ENCODE measurements around the gene ATE1. TPM values are rescaled to one million over a fixed set of nuclear protein-coding genes. Genes with fewer than 3 reads are reported as not detected.

ATE1 gene
- total and polyA plus RNA-seq, 2 experiments from 2014 or later, result 17.4 to 24.5 TPM

GRCh38 chr10:121949049-121949448, 21.2 kb upstream of the ATE1 start:
- H3K9me3 Mint-ChIP-seq, result no peaks in the 10 kb centered on the region
- no peak overlapping the region for H2AFZ ChIP-seq
- H3K27me3 Mint-ChIP-seq (ENCODE audit: insufficient read depth, low read depth, poor library complexity), result peaks cover 4% of the 10 kb centered on the region
- no peaks in the 10 kb centered on the region for H3K9me2 ChIP-seq (ENCODE audit: insufficient read depth)
- no peaks in the 10 kb centered on the region for H3K36me3 Mint-ChIP-seq (ENCODE audit: low read depth)
- H3K79me2 ChIP-seq (replicated peaks; ENCODE audit: insufficient read depth), result no peaks in the 10 kb centered on the region
- no peak for ATAC-seq
- H4K20me1 ChIP-seq (replicated peaks; ENCODE audit: insufficient read depth), result no peaks in the 10 kb centered on the region
- no peak overlapping the region for H3K4me3 ChIP-seq
- no peak for TF ChIP-seq EZH2phosphoT487 (IDR thresholded peaks at IDR 0.05; ENCODE audit: unreplicated experiment)
- no peaks in the 10 kb centered on the region for H3K4me1 ChIP-seq (ENCODE audit: insufficient read depth)
- H3K27ac ChIP-seq (ENCODE audit: low read depth), result no peak overlapping the region
- no peaks in the 10 kb centered on the region for H3F3A ChIP-seq (replicated peaks; ENCODE audit: low read depth)
- no peak for DNase-seq (ENCODE audit: low spot score)
- H3K4me3 Mint-ChIP-seq, result no peak overlapping the region
- H3K4me2 ChIP-seq, result no peak overlapping the region
- no peaks in the 10 kb centered on the region for H3K36me3 ChIP-seq (ENCODE audit: insufficient read depth)
- no peaks in the 10 kb centered on the region for H3K27me3 ChIP-seq (ENCODE audit: insufficient read depth)
- H3K4me1 Mint-ChIP-seq, result peaks cover 10% of the 10 kb centered on the region
- no peak overlapping the region for H3K27ac Mint-ChIP-seq

- no peak for TF ChIP-seq ZNF331 (CRISPR knock-in tag; IDR thresholded peaks at IDR 0.05; ENCODE audit: low read depth)
- TF ChIP-seq, protein P1, sequence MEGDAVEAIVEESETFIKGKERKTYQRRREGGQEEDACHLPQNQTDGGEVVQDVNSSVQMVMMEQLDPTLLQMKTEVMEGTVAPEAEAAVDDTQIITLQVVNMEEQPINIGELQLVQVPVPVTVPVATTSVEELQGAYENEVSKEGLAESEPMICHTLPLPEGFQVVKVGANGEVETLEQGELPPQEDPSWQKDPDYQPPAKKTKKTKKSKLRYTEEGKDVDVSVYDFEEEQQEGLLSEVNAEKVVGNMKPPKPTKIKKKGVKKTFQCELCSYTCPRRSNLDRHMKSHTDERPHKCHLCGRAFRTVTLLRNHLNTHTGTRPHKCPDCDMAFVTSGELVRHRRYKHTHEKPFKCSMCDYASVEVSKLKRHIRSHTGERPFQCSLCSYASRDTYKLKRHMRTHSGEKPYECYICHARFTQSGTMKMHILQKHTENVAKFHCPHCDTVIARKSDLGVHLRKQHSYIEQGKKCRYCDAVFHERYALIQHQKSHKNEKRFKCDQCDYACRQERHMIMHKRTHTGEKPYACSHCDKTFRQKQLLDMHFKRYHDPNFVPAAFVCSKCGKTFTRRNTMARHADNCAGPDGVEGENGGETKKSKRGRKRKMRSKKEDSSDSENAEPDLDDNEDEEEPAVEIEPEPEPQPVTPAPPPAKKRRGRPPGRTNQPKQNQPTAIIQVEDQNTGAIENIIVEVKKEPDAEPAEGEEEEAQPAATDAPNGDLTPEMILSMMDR (conservative IDR thresholded peaks at IDR 0.05; ENCODE audit: low read depth in 2 of 2), result no peak
- no peak for TF ChIP-seq POLR2AphosphoS5 (IDR thresholded peaks at IDR 0.05; ENCODE audit: low read depth)
- TF ChIP-seq ZNF114 (CRISPR knock-in tag; IDR thresholded peaks at IDR 0.05), result no peak
- TF ChIP-seq JUNB (IDR thresholded peaks at IDR 0.05; ENCODE audit: unreplicated experiment), result no peak
- no peak for TF ChIP-seq STAT1 (IDR thresholded peaks at IDR 0.05; ENCODE audit: unreplicated experiment)
- TF ChIP-seq, protein P2, sequence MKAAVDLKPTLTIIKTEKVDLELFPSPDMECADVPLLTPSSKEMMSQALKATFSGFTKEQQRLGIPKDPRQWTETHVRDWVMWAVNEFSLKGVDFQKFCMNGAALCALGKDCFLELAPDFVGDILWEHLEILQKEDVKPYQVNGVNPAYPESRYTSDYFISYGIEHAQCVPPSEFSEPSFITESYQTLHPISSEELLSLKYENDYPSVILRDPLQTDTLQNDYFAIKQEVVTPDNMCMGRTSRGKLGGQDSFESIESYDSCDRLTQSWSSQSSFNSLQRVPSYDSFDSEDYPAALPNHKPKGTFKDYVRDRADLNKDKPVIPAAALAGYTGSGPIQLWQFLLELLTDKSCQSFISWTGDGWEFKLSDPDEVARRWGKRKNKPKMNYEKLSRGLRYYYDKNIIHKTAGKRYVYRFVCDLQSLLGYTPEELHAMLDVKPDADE (IDR thresholded peaks at IDR 0.05), result no peak
- TF ChIP-seq ZNF462 (CRISPR knock-in tag; IDR thresholded peaks at IDR 0.05), result no peak
- TF ChIP-seq EZH2 (IDR thresholded peaks at IDR 0.05; ENCODE audit: low read depth, unreplicated experiment), result no peak
- no peak for TF ChIP-seq CREB1 (CRISPR knock-in tag; IDR thresholded peaks at IDR 0.05; ENCODE audit: low read depth)
- Histone ChIP-seq H2AFZ (no peak overlapping the region), H3F3A (replicated peaks; ENCODE audit: low read depth) (no peaks in the 10 kb centered on the region), H3K4me2 (no peak overlapping the region), H3K9me2 (ENCODE audit: insufficient read depth) (no peaks in the 10 kb centered on the region), H4K20me1 (replicated peaks; ENCODE audit: insufficient read depth) (no peaks in the 10 kb centered on the region), H3K4me1 (ENCODE audit: insufficient read depth) (no peaks in the 10 kb centered on the region), H3K36me3 (ENCODE audit: insufficient read depth) (no peaks in the 10 kb centered on the region), H3K27me3 (ENCODE audit: insufficient read depth) (no peaks in the 10 kb centered on the region), H3K27ac (ENCODE audit: low read depth) (no peak overlapping the region; the same call in 1 of the 2 replicates), H3K4me3 (no peak overlapping the region), H3K79me2 (replicated peaks; ENCODE audit: insufficient read depth) (no peaks in the 10 kb centered on the region)
- H3K9me3 Mint-ChIP-seq, result no peaks in the 10 kb centered on the region
- no peaks in the 10 kb centered on the region for H3K36me3 Mint-ChIP-seq (ENCODE audit: low read depth)
- H3K27me3 Mint-ChIP-seq (ENCODE audit: insufficient read depth, low read depth, poor library complexity), result peaks cover 2% of the 10 kb centered on the region
- DNase-seq (ENCODE audit: low spot score) (no peak), ATAC-seq (no peak)
- peaks cover 10% of the 10 kb centered on the region for H3K4me1 Mint-ChIP-seq
- no peak overlapping the region for H3K4me3 Mint-ChIP-seq
- H3K27ac Mint-ChIP-seq, result no peak overlapping the region
Measured at GRCh38 chr10:121947343-121948330, 19.8 kb upstream of the ATE1 start.

All from GM23338 (cell line).